H9 (cell line): ENCODE measurements around the gene CCDC40. TPM values are rescaled to one million over a fixed set of nuclear protein-coding genes. Genes with fewer than 3 reads are reported as not detected.

Source experiments
- DNase-seq: peaks from one replicate; pipeline ENCODE4 v3.0.0-alpha.2; 2017
- H2AFZ ChIP-seq: one replicate; pipeline ENCODE4 v1.6.1; 2013; ENCODE audit warnings: mild to moderate bottlenecking, low read length, control low read depth, moderate library complexity
- H2AK5ac ChIP-seq: 2 replicates; pipeline ENCODE4 v1.6.1; 2013; ENCODE audit warnings: low read length, control low read depth, mixed read lengths; ENCODE audit not compliant: insufficient read length
- H2BK120ac ChIP-seq: one replicate; pipeline ENCODE4 v1.6.1; 2013; ENCODE audit warnings: low read depth, mild to moderate bottlenecking, low read length, control low read depth, inconsistent platforms; ENCODE audit not compliant: poor library complexity, severe bottlenecking
- H2BK12ac ChIP-seq: 2 replicates; pipeline ENCODE4 v1.6.1; 2013; ENCODE audit warnings: low read length, control low read depth, mixed read lengths, low read depth; ENCODE audit not compliant: insufficient read length
- H2BK15ac ChIP-seq: 2 replicates; pipeline ENCODE4 v1.6.1; 2013; ENCODE audit warnings: low read depth, low read length, control low read depth
- H2BK20ac ChIP-seq: one replicate; pipeline ENCODE4 v1.6.1; 2013; ENCODE audit warnings: low read depth, mild to moderate bottlenecking, low read length, control low read depth, inconsistent platforms; ENCODE audit not compliant: poor library complexity, severe bottlenecking
- H2BK5ac ChIP-seq: 2 replicates; pipeline ENCODE4 v1.6.1; 2013; ENCODE audit warnings: low read length, control low read depth, mixed read lengths; ENCODE audit not compliant: insufficient read length
- H3K14ac ChIP-seq: 2 replicates; pipeline ENCODE4 v1.6.1; 2013; ENCODE audit warnings: low read length, control low read depth; ENCODE audit not compliant: insufficient read depth
- H3K18ac ChIP-seq: 2 replicates; pipeline ENCODE4 v1.6.1; 2013; ENCODE audit warnings: low read depth, mild to moderate bottlenecking, mixed read lengths, low read length, control low read depth; ENCODE audit not compliant: insufficient read length
- H3K23ac ChIP-seq: 2 replicates; pipeline ENCODE4 v1.6.1; 2013; ENCODE audit warnings: low read length, control low read depth, mixed read lengths, low read depth; ENCODE audit not compliant: insufficient read length
- H3K23me2 ChIP-seq: 2 replicates; pipeline ENCODE4 v1.6.1; 2013; ENCODE audit warnings: low read depth, mild to moderate bottlenecking, mixed read lengths, low read length, control low read depth; ENCODE audit not compliant: insufficient read length, poor library complexity, severe bottlenecking
- H3K27ac ChIP-seq: 2 replicates; pipeline ENCODE4 v1.5.1; 2013; ENCODE audit warnings: low read length, control low read depth, mixed read lengths, low read depth; ENCODE audit not compliant: insufficient read length
- H3K27me3 ChIP-seq: 2 replicates; pipeline ENCODE4 v1.6.1; 2013; ENCODE audit warnings: low read length, control low read depth, inconsistent platforms; ENCODE audit not compliant: insufficient read depth
- H3K4ac ChIP-seq: 2 replicates; pipeline ENCODE4 v1.6.1; 2013; ENCODE audit warnings: low read depth, mild to moderate bottlenecking, control low read depth, inconsistent platforms, low read length, moderate library complexity
- H3K4me1 ChIP-seq: 2 replicates; pipeline ENCODE4 v1.6.1; 2013; ENCODE audit warnings: low read length, control low read depth, inconsistent platforms; ENCODE audit not compliant: insufficient read depth
- H3K4me2 ChIP-seq: 2 replicates; pipeline ENCODE4 v1.6.1; 2013; ENCODE audit warnings: low read length, control low read depth, mixed read lengths; ENCODE audit not compliant: insufficient read length, insufficient read depth
- H3K56ac ChIP-seq: 2 replicates; pipeline ENCODE4 v1.6.1; 2013; ENCODE audit warnings: low read depth, mild to moderate bottlenecking, mixed read lengths, low read length, control low read depth; ENCODE audit not compliant: insufficient read length
- H3K79me1 ChIP-seq: 2 replicates; pipeline ENCODE4 v1.6.1; 2013; ENCODE audit warnings: low read depth, mild to moderate bottlenecking, moderate library complexity, low read length, control low read depth, inconsistent platforms; ENCODE audit not compliant: insufficient read depth, poor library complexity, severe bottlenecking
- H3K79me2 ChIP-seq: 2 replicates; pipeline ENCODE4 v1.6.1; 2013; ENCODE audit warnings: low read length, control low read depth, inconsistent platforms; ENCODE audit not compliant: insufficient read depth
- H3K9ac ChIP-seq: 2 replicates; pipeline ENCODE4 v1.6.1; 2013; ENCODE audit warnings: low read length, control low read depth, mixed read lengths; ENCODE audit not compliant: insufficient read length; ENCODE audit errors: extremely low read depth
- H3K9me3 ChIP-seq: one replicate; pipeline ENCODE4 v1.6.1; 2013; ENCODE audit warnings: low read depth, low read length, inconsistent platforms; ENCODE audit not compliant: control insufficient read depth
- H3T11ph ChIP-seq: one replicate; pipeline ENCODE4 v1.6.1; 2013; ENCODE audit warnings: mild to moderate bottlenecking, low read length, control low read depth, inconsistent platforms
- H4K20me1 ChIP-seq: one replicate; pipeline ENCODE4 v1.6.1; 2013; ENCODE audit not compliant: control insufficient read depth, insufficient read length, insufficient read depth
- H4K5ac ChIP-seq: 2 replicates; pipeline ENCODE4 v1.6.1; 2013; ENCODE audit warnings: low read depth, mild to moderate bottlenecking, mixed read lengths, low read length, control low read depth; ENCODE audit not compliant: insufficient read length
- H4K8ac ChIP-seq: replicated peaks from 2 replicates; pipeline ENCODE4 v1.6.1; 2013; ENCODE audit warnings: low read length, control low read depth, mixed read lengths, low read depth; ENCODE audit not compliant: insufficient read length
- H4K91ac ChIP-seq: 2 replicates; pipeline ENCODE4 v1.6.1; 2013; ENCODE audit warnings: low read depth, mild to moderate bottlenecking, moderate library complexity, mixed read lengths, low read length, control low read depth; ENCODE audit not compliant: insufficient read length
- H3K27ac Mint-ChIP-seq, 3 experiments: 2 replicates in 2 of 3; 3 replicates in 1 of 3; pipeline ENCODE4 v1.8.0; 2020 to 2021; ENCODE audit warnings: mixed read lengths in 3 of 3, mild to moderate bottlenecking in 1 of 3, moderate library complexity in 1 of 3
- H3K27me3 Mint-ChIP-seq: 2 replicates; pipeline ENCODE4 v1.8.0; 2021; ENCODE audit warnings: low read depth, mild to moderate bottlenecking, moderate library complexity, mixed read lengths
- H3K36me3 Mint-ChIP-seq, 3 experiments: 2 replicates in 2 of 3; 3 replicates in 1 of 3; pipeline ENCODE4 v1.8.0; 2020 to 2021; ENCODE audit warnings: low read depth in 3 of 3, mixed read lengths in 3 of 3; ENCODE audit not compliant: insufficient read depth in 1 of 3
- H3K4me1 Mint-ChIP-seq, 2 experiments: 2 replicates each; pipeline ENCODE4 v1.8.0; 2020; ENCODE audit warnings: mixed read lengths in 2 of 2
- H3K4me3 Mint-ChIP-seq, 2 experiments: 2 replicates in 1 of 2; 3 replicates in 1 of 2; pipeline ENCODE4 v1.8.0; 2020 to 2021; ENCODE audit warnings: mild to moderate bottlenecking in 2 of 2, mixed read lengths in 2 of 2, moderate library complexity in 1 of 2
- H3K9me3 Mint-ChIP-seq, 2 experiments: 2 replicates in 1 of 2; 3 replicates in 1 of 2; pipeline ENCODE4 v1.8.0; 2020; ENCODE audit warnings: mild to moderate bottlenecking in 2 of 2, mixed read lengths in 2 of 2, moderate library complexity in 1 of 2
- WGBS: extraction: QIAGEN DNeasy Blood & Tissue Kit; methylation state at CpG from one replicate; pipeline ENCODE4 v1.1.7; 2013; ENCODE audit warnings: missing lambda C conversion rate, low lambda C conversion rate, mixed read lengths; ENCODE audit not compliant: insufficient read length; ENCODE audit errors: extremely low coverage; 5-methylcytosine and 5-hydroxymethylcytosine counted together
- total RNA-seq: library from RNA; stranded (reverse); gene quantifications from 2 replicates; pipeline ENCODE4 v1.2.1, GENCODE V29; 2021
- TF ChIP-seq, protein P1 (sequence below): fragments of 200-600 bp; sonication (generic); conservative IDR thresholded peaks from 3 replicates; pipeline ENCODE4 v1.8.0; 2021; ENCODE audit warnings: antibody characterized with exemption, mild to moderate bottlenecking

CCDC40 gene
- total RNA-seq, 1 experiment from 2014 or later = 8.9 TPM

DNA sequence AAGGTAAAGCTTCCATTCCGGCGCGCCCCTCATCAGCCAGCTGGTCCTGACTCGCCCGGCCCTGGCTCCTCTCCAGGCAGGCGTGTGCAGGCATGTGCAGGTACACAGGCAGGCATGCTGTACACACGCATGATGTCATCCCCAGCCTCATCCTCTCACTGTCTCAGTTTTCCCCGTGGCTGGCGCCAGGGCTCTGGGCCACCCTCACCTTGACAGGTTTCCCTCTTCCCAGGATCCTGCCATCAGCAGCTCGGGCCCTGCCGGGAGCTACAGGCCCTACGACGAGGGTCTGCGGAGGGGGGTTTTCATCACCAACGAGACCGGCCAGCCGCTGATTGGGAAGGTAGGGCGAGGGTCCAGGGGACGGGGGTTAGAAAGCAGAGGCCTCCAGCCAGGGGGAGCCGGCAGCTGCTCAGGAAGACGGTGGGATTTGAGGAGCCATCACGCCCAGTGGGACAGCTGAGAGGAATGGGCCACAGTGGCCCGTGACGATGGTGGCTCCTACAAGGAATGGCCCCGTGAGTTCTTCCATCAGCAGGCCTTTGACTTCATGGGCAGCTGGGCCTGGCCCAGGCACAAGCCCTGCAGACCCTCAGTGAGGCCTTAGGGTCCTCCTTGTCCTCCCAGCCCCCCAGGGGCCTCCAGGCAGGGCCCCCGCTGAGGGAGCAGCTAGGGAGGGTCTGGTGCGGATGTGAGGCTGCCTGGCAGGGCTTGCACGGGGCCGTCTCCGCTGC, 73.4 kb downstream of the CCDC40 start:
- Histone ChIP-seq H4K5ac (no peak overlapping the region), H4K20me1 (no peaks in the 10 kb centered on the region), H2AFZ (no peak overlapping the region), H4K8ac (no peak overlapping the region), H2AK5ac (no peak overlapping the region), H3K27ac (no peak overlapping the region), H2BK15ac (no peak overlapping the region), H3K79me2 (no peaks in the 10 kb centered on the region), H3K23me2 (no peaks in the 10 kb centered on the region), H3K9ac (no peak overlapping the region), H3K4me1 (no peaks in the 10 kb centered on the region), H3K14ac (no peak overlapping the region; the same call in 1 of the 2 replicates), H2BK20ac (no peak overlapping the region), H3K4me2 (no peak overlapping the region), H3T11ph (no peak overlapping the region), H2BK120ac (no peak overlapping the region), H3K9me3 (no peaks in the 10 kb centered on the region), H3K79me1 (no peaks in the 10 kb centered on the region), H3K4ac (no peak overlapping the region), H3K23ac (no peak overlapping the region), H3K27me3 (no peaks in the 10 kb centered on the region), H2BK5ac (no peak overlapping the region), H3K56ac (no peak overlapping the region), H4K91ac (no peak overlapping the region), H3K18ac (no peak overlapping the region), H2BK12ac (no peak overlapping the region)
- Mint-ChIP-seq H3K27ac (no peak overlapping the region), H3K27me3 (no peaks in the 10 kb centered on the region; the same call in 1 of the 2 replicates), H3K4me1 (peaks cover 15 to 21% of the 10 kb centered on the region in 2 experiments), H3K4me3 (no peak overlapping the region), H3K36me3 (peaks cover 2 to 20% (median 4%) of the 10 kb centered on the region in 3 experiments; a peak in 5 of 7 replicates), H3K9me3 (no peaks in the 10 kb centered on the region; a peak in 1 of 5 replicates)
- TF ChIP-seq, protein P1, sequence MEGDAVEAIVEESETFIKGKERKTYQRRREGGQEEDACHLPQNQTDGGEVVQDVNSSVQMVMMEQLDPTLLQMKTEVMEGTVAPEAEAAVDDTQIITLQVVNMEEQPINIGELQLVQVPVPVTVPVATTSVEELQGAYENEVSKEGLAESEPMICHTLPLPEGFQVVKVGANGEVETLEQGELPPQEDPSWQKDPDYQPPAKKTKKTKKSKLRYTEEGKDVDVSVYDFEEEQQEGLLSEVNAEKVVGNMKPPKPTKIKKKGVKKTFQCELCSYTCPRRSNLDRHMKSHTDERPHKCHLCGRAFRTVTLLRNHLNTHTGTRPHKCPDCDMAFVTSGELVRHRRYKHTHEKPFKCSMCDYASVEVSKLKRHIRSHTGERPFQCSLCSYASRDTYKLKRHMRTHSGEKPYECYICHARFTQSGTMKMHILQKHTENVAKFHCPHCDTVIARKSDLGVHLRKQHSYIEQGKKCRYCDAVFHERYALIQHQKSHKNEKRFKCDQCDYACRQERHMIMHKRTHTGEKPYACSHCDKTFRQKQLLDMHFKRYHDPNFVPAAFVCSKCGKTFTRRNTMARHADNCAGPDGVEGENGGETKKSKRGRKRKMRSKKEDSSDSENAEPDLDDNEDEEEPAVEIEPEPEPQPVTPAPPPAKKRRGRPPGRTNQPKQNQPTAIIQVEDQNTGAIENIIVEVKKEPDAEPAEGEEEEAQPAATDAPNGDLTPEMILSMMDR = no peak
- DNase-seq = no peak
- no CpG with 5 or more reads among the region's 30 CpGs for WGBS
